K562 (cell line): ENCODE data around the gene C2CD4C.
"Not testable (repeated sequence)": the region's sequence is repeated elsewhere in the genome, so short reads cannot be mapped to it uniquely, and the experiment has no call there.

Source experiments
- CTCF ChIP-seq, 3 experiments: IDR thresholded peaks in 2 of 3; conservative IDR thresholded peaks in 1 of 3; 2 replicates each; pipeline ENCODE4 v1.5.1; 2011 to 2012; ENCODE audit warnings: low read length in 3 of 3, mild to moderate bottlenecking in 3 of 3, control low read depth in 2 of 3, improper control_type of control experiment in 1 of 3, inconsistent platforms in 1 of 3, low read depth in 1 of 3, mixed read lengths in 1 of 3, moderate library complexity in 1 of 3; ENCODE audit not compliant: insufficient read depth in 2 of 3
- EZH2 ChIP-seq: IDR thresholded peaks from 2 replicates; pipeline ENCODE4 v1.6.1; 2012; ENCODE audit warnings: low read depth, mild to moderate bottlenecking, inconsistent platforms, low read length, borderline replicate concordance
- GABPB1 ChIP-seq: sonication (generic); formaldehyde crosslinking; IDR thresholded peaks from 2 replicates; pipeline ENCODE4 v1.8.0; 2022; ENCODE audit warnings: mild to moderate bottlenecking, missing genetic modification reagents
- GTF2E2 ChIP-seq: fragments of 200-800 bp; sonication (Bioruptor generic); IDR thresholded peaks from 2 replicates; pipeline ENCODE4 v1.6.1; 2016; ENCODE audit warnings: missing genetic modification characterization, missing compliant biosample characterization
- KDM2B ChIP-seq: fragments of 250-450 bp; sonication (Bioruptor Pico); IDR thresholded peaks from 2 replicates; pipeline ENCODE4 v1.8.0; 2021; ENCODE audit warnings: mild to moderate bottlenecking, moderate library complexity
- RFX5 ChIP-seq: IDR thresholded peaks from 2 replicates; pipeline ENCODE4 v1.6.1; 2011; ENCODE audit warnings: low read depth, mild to moderate bottlenecking, improper control_type of control experiment, low read length
- STAT5B ChIP-seq: fragments of 250-450 bp; sonication (Bioruptor Pico); IDR thresholded peaks from 2 replicates; pipeline ENCODE4 v1.8.0; 2021; ENCODE audit warnings: mild to moderate bottlenecking, inconsistent platforms
- ZC3H11A ChIP-seq: IDR thresholded peaks from 2 replicates; pipeline ENCODE4 v1.6.1; 2012; ENCODE audit warnings: low read depth, low read length, improper control_type of control experiment
- ZC3H4 ChIP-seq: sonication (generic); formaldehyde crosslinking; IDR thresholded peaks from 2 replicates; pipeline ENCODE4 v1.9.0; 2021; ENCODE audit warnings: missing genetic modification reagents, borderline replicate concordance
- TF ChIP-seq, protein P1 (sequence below), 3 experiments: fragments of 200-800 bp in 1 of 3; fragments of 250-450 bp in 1 of 3; fragments of 450-650 bp in 1 of 3; sonication (Bioruptor Pico) in 1 of 3; sonication (Bioruptor generic) in 1 of 3; formaldehyde crosslinking in 1 of 3; IDR thresholded peaks; 2 replicates each; pipeline versions ENCODE4 v1.6.1 to v1.8.0; 2016 to 2022; ENCODE audit warnings: mild to moderate bottlenecking in 2 of 3, missing genetic modification characterization in 2 of 3, missing compliant biosample characterization in 1 of 3, moderate library complexity in 1 of 3
- TF ChIP-seq, protein P2 (sequence below): sonication (generic); formaldehyde crosslinking; IDR thresholded peaks from 2 replicates; pipeline ENCODE4 v1.8.1; 2023; ENCODE audit warnings: mild to moderate bottlenecking, missing genetic modification reagents
- TF ChIP-seq, protein P3 (sequence below): fragments of 250-450 bp; sonication (Bioruptor Pico); IDR thresholded peaks from 2 replicates; pipeline ENCODE4 v1.4.0; 2020; ENCODE audit warnings: mild to moderate bottlenecking, moderate library complexity

DNA sequence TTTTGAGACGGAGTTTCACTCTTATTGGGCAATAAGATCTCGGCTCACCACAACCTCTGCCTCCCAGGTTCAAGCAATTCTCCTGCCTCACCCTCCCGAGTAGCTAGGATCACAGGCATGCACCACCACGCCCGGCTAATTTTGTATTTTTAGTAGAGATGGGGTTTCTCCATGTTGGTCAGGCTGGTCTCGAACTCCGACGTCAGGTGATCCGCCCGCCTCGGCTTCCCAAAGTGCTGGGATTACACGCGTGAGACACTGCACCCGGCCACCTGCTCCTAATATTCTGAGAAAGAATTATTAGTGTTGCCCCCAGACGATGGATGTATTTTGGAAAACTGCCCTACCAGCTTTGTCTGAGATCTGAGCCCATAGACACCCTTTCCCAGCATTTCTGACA lies 53.4 kb downstream of the C2CD4C start:
- TF ChIP-seq, protein P1, sequence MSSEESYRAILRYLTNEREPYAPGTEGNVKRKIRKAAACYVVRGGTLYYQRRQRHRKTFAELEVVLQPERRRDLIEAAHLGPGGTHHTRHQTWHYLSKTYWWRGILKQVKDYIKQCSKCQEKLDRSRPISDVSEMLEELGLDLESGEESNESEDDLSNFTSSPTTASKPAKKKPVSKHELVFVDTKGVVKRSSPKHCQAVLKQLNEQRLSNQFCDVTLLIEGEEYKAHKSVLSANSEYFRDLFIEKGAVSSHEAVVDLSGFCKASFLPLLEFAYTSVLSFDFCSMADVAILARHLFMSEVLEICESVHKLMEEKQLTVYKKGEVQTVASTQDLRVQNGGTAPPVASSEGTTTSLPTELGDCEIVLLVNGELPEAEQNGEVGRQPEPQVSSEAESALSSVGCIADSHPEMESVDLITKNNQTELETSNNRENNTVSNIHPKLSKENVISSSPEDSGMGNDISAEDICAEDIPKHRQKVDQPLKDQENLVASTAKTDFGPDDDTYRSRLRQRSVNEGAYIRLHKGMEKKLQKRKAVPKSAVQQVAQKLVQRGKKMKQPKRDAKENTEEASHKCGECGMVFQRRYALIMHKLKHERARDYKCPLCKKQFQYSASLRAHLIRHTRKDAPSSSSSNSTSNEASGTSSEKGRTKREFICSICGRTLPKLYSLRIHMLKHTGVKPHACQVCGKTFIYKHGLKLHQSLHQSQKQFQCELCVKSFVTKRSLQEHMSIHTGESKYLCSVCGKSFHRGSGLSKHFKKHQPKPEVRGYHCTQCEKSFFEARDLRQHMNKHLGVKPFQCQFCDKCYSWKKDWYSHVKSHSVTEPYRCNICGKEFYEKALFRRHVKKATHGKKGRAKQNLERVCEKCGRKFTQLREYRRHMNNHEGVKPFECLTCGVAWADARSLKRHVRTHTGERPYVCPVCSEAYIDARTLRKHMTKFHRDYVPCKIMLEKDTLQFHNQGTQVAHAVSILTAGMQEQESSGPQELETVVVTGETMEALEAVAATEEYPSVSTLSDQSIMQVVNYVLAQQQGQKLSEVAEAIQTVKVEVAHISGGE (CRISPR knock-in tag; IDR thresholded peaks at IDR 0.05), result not testable (repeated sequence)
- TF ChIP-seq GABPB1 (CRISPR knock-in tag); STAT5B; CTCF (IDR thresholded peaks at IDR 0.05 in 2 of 3, conservative IDR thresholded peaks at IDR 0.05 in 1 of 3; ENCODE audit: insufficient read depth in 2 of 3, low read depth in 1 of 3, low read length in 3 of 3); ZC3H11A; KDM2B (CRISPR knock-in tag); EZH2; RFX5; ZC3H4 (CRISPR knock-in tag); GTF2E2: not testable (repeated sequence)
- TF ChIP-seq, protein P2, sequence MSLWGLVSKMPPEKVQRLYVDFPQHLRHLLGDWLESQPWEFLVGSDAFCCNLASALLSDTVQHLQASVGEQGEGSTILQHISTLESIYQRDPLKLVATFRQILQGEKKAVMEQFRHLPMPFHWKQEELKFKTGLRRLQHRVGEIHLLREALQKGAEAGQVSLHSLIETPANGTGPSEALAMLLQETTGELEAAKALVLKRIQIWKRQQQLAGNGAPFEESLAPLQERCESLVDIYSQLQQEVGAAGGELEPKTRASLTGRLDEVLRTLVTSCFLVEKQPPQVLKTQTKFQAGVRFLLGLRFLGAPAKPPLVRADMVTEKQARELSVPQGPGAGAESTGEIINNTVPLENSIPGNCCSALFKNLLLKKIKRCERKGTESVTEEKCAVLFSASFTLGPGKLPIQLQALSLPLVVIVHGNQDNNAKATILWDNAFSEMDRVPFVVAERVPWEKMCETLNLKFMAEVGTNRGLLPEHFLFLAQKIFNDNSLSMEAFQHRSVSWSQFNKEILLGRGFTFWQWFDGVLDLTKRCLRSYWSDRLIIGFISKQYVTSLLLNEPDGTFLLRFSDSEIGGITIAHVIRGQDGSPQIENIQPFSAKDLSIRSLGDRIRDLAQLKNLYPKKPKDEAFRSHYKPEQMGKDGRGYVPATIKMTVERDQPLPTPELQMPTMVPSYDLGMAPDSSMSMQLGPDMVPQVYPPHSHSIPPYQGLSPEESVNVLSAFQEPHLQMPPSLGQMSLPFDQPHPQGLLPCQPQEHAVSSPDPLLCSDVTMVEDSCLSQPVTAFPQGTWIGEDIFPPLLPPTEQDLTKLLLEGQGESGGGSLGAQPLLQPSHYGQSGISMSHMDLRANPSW (CRISPR knock-in tag), result not testable (repeated sequence)
- TF ChIP-seq, protein P3, sequence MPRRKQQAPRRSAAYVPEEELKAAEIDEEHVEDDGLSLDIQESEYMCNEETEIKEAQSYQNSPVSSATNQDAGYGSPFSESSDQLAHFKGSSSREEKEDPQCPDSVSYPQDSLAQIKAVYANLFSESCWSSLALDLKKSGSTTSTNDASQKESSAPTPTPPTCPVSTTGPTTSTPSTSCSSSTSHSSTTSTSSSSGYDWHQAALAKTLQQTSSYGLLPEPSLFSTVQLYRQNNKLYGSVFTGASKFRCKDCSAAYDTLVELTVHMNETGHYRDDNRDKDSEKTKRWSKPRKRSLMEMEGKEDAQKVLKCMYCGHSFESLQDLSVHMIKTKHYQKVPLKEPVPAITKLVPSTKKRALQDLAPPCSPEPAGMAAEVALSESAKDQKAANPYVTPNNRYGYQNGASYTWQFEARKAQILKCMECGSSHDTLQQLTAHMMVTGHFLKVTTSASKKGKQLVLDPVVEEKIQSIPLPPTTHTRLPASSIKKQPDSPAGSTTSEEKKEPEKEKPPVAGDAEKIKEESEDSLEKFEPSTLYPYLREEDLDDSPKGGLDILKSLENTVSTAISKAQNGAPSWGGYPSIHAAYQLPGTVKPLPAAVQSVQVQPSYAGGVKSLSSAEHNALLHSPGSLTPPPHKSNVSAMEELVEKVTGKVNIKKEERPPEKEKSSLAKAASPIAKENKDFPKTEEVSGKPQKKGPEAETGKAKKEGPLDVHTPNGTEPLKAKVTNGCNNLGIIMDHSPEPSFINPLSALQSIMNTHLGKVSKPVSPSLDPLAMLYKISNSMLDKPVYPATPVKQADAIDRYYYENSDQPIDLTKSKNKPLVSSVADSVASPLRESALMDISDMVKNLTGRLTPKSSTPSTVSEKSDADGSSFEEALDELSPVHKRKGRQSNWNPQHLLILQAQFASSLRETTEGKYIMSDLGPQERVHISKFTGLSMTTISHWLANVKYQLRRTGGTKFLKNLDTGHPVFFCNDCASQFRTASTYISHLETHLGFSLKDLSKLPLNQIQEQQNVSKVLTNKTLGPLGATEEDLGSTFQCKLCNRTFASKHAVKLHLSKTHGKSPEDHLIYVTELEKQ (CRISPR knock-in tag), result not testable (repeated sequence)
